Activated CD4-positive, alpha-beta T cell treated with anti-CD3 and anti-CD28 coated beads for 48 hours (primary cell): Measurements from ENCODE around the gene METTL1.
"Not testable (repeated sequence)": the region's sequence is repeated elsewhere in the genome, so short reads cannot be mapped to it uniquely, and the experiment has no call there.

Experiments
- DNase-seq: peaks from one replicate; pipeline ENCODE4 v3.0.0-alpha.2; 2020

Gene METTL1

DNA sequence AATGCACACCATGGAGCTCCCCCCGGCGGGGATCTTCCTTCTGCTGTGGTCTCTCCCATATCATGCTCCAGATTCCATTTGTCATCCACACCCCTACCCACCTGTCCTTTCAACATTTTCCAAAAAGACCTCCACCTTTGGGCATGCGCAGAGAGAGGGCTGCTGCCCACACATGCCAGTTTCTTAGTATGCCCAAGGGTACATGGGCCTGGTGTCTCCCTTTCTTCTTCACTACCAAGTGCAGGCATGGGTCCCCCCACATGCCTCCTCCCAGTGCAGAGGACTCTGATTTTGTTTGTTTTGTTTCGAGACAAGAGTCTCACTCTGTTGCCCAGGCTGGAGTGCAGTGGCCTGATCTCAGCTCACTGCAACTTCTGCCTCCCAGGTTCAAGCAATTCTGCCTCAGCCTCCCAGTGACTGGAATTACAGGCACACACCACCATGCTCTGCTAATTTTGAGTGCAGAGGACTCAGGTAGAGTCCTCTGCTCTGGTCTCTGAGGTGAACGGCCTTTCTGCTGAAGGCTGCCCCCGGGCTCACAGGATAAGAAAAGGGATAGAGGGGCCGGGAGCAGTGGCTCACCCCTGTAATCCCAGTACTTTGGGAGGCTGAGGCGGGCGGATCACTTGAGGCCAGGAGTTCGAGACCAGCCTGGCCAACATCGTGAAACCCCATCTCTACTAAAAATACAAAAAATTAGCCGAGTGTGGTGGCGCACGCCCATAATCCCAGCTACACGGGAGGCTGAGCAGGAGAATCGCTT is 49.9 kb downstream of the METTL1 start:
- not testable (repeated sequence) for DNase-seq

DNA sequence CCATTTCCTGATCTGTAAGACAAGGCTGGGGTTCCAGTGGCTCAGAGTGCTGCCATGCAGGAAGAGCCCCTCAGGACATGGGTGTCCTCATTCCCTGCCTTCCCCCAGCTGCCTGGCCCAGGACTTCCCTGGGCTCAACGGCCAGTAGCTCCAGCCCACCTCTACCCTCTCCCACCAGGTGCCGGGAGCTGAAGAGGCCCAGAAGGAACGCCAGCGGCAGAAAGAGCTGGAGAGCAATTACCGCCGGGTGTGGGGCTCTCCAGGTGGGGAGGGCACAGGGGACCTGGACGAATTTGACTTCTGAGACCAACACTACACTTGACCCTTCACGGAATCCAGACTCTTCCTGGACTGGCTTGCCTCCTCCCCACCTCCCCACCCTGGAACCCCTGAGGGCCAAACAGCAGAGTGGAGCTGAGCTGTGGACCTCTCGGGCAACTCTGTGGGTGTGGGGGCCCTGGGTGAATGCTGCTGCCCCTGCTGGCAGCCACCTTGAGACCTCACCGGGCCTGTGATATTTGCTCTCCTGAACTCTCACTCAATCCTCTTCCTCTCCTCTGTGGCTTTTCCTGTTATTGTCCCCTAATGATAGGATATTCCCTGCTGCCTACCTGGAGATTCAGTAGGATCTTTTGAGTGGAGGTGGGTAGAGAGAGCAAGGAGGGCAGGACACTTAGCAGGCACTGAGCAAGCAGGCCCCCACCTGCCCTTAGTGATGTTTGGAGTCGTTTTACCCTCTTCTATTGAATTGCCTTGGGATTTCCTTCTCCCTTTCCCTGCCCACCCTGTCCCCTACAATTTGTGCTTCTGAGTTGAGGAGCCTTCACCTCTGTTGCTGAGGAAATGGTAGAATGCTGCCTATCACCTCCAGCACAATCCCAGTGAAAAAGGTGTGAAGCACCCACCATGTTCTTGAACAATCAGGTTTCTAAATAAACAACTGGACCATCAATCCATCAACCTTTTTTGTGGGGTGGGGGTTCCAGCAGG is 51.0 kb downstream of the METTL1 start:
- DNase-seq = no peak

DNA sequence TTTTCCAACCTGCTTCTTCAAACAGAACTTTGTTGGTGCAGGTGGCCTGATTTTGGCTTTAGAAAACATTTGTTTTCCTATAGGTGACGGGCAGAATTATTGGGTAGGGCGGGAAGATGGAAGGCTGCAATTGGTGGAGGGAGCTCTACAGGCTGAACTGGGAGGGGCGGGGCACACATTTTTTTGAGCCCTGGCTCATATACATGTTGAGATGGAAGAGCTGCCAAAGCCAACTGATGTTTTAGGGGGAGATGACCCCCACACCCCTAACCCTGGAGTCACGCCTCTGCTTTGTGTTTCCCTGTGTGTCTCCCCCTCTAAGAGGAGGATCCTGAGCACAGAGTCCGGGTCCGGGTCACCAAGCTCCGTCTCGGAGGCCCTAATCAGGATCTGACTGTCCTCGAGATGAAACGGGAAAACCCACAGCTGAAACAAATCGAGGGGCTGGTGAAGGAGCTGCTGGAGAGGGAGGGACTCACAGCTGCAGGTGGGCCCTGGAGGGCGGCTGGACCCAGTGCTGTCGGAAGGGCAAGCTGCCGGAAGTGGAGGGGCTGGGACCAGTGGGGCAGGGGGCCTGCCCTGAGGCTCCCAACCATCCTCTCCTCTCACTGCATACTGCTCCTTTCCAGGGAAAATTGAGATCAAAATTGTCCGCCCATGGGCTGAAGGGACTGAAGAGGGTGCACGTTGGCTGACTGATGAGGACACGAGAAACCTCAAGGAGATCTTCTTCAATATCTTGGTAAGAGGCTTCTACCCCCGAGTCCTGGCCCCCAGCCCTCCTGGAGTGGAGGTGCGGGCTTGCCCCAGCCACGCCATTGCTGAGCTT is 51.9 kb downstream of the METTL1 start:
- DNase-seq = no peak

DNA sequence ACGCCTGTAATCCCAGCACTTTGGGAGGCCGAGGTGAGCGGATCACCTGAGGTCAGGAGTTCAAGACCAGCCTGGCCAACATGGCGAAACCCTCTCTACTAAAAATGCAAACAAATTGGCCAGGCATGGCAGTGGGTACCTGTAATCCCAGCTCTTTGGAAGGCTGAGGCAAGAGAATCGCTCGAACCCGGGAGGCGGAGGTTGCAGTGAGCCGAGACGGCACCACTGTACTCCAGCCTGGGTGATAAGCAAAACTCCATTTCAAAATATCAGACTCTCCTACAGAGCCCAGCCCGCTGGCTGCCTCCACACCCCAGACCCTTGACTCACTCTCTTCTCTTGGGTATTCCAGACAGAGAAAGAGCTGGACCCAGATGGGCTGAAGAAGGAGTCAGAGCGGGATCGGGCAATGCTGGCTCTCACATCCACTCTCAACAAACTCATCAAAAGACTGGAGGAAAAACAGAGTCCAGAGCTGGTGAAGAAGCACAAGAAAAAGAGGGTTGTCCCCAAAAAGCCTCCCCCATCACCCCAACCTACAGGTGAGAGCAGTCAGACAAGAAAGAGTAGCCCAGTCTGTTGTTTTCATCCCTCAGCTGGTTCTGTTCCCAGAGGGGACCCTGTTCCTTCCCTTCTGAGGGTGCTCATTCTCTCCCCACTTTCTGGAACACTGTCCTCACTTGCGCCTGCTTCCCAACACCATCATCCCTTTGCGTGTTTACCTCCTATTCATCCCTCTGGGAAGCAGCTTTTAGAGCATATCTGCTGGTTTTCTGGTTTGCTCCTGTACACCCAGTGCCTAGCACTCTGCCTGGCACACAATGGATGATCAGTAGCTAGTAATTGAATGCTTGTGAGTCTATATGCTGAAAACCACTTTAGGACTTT is 53.0 kb downstream of the METTL1 start:
- DNase-seq = no peak
